GM19193 (cell line): ENCODE results near the gene MPDZ.

Experiments
- POLR2A ChIP-seq: IDR thresholded peaks from 4 replicates; pipeline ENCODE4 v1.6.1; 2011; ENCODE audit not compliant: insufficient read depth, insufficient read length; ENCODE audit errors: extremely low read depth

Gene MPDZ

GRCh38 chr9:13139641-13140171 is 139.8 kb downstream of the MPDZ start:
- no peak for TF ChIP-seq POLR2A

DNA sequence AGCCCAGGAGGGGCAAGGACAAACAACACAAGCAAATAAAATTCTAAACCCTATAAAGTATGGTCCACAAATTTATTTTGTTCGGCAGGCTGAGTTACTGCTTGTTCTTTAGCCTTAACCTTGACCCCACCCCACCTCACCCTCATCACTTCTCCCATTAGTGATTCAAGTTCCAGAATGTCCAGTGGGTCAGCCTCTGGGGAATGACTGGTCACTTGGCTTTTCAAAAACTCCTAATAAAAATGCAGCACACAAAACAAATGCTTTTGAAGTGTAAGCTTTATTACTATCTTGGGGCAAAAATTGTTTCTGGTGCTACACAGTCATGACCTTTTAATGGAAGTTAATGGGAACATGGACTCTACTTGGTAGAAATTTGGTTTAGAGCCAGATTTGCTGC is 142.1 kb downstream of the MPDZ start:
- no peak for TF ChIP-seq POLR2A

DNA sequence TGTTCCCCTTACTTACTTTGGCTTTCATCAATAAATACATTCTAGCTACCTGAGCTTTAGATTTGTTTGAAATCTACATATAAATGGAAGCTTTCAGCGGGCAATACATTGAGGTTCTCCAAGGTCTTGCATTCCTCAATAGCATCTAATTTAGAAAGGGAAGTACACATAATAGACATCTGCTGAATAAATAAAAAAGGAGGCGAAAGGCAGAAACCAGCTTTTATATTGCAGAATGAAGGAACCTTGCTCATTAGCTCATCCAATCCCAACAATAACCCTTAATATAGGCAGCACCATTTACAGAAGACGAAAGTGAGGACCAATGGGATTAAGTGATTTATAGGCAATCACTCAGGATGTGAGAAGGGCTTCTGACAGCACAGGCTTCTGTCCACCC is 147.5 kb downstream of the MPDZ start:
- TF ChIP-seq POLR2A, result no peak

GRCh38 chr9:13131416-13131815 is 148.1 kb downstream of the MPDZ start:
- no peak for TF ChIP-seq POLR2A

GRCh38 chr9:13128266-13128860 is 151.1 kb downstream of the MPDZ start:
- TF ChIP-seq POLR2A, result no peak

DNA sequence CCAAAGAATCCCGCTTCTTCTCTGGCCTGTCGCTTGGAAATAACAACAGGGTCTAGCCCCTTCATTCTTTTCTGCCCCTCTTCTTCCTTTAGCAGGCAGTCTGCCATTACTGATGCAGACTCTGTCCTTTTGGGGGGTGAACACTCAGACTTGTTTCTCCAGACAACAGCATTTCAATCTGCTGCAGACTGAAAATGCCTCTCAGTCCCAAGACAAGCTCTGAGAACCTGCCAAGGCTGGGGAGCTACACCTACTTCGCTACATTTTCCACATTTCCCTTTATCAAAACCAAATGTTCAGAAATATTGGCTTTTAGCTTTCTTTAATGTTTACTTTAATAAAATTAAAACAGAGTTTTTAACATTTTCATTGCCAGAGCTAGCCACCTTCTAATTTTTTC is 152.4 kb downstream of the MPDZ start:
- TF ChIP-seq POLR2A, result no peak

- TF ChIP-seq POLR2A, result no peak
Measured at GRCh38 chr9:13125261-13125660, 154.2 kb downstream of the MPDZ start.

DNA sequence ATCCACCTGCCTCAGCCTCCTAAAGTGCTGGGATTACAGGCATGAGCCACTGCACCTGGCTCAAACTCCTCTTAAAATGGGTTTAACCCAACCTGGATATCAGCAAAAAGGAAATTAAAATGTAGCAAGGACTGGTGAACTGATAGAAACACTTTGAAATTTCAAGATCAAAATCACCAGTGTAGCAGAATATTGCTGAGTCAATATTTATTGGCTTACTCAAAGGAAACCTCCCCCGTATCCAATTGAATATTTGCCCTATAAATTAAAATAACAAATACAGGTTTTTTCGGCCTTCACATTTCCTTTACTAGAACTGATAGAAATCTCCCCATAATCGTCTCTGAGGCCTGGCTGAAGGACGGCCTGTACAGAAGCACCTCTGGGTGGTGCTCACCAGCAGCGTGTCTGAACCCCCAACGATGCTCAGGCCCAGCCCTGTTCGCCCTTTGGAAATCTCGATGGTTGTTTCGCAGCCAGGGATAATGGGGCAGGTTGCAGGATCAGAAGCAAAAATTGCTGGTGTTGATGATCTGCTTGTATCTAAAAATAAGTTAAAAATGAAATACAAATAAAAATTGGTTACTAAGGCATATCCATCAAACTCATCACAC is 156.6 kb downstream of the MPDZ start:
- TF ChIP-seq POLR2A, result no peak

- no peak for TF ChIP-seq POLR2A
Measured at GRCh38 chr9:13118313-13118712, 161.2 kb downstream of the MPDZ start.

DNA sequence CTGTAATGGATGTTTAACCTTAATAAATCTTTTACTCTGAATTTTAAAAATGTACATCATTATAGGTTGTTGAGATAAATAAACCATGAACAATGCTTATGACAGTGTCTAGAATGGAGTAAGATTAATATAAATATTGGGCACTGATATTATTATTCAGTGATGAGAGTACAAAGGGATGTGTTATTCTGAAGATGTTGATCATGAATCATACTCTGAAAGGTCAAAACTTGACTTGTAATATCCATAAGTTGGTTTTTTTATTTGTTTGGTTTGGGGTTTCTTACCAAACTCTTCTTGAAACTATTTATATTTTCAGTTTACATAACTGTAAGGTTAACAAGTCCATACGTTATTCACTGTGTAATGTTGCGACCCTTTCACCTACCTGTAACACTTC is 163.2 kb downstream of the MPDZ start:
- TF ChIP-seq POLR2A, result no peak

DNA sequence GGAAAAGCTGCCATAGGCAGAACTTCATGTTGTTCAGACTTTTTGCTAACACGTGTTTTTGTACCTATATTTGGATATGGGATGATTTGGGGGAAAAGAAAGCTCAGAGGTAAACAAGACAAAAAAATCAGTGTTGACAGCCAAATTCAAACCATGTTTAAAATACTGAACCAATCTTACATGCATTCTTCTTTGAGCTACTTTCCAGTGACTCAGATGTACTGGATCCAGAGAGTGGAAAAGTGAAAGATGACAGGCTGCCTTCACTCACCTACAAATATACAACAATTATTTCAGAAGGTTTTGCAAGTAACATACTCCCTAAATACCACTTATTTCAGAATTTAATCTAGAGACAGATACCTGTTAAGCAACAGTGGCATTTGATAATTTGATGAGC is 165.7 kb downstream of the MPDZ start:
- TF ChIP-seq POLR2A, result no peak

DNA sequence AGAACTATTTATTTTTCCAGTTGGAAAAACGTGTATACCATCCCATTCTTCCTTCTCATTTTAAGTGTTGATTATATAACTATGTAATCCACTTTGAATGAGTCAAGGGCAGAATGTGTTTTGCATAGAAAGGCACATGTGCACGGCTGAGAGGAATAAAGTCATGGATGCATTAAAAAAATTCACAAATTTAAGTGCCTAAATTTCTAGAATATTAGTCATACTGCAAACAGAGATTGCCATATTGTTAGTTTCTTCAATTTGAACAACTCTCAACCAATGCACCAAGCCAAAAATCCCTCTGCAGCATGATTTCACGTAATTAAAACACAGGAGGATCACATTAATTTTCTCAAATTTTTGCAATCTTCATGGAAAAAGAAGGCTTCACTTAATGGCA is 166.3 kb downstream of the MPDZ start:
- TF ChIP-seq POLR2A, result no peak

GRCh38 chr9:13111778-13112177 is 167.7 kb downstream of the MPDZ start:
- no peak for TF ChIP-seq POLR2A

- TF ChIP-seq POLR2A, result no peak
Measured at GRCh38 chr9:13110766-13111417, 168.6 kb downstream of the MPDZ start.

- TF ChIP-seq POLR2A, result no peak
Measured at GRCh38 chr9:13109781-13110180, 169.7 kb downstream of the MPDZ start.

GRCh38 chr9:13107008-13107407 is 172.5 kb downstream of the MPDZ start:
- TF ChIP-seq POLR2A, result no peak
